Panc1 (cell line): ENCODE measurements around the gene PKD1. TPM values are rescaled to one million over a fixed set of nuclear protein-coding genes. Genes with fewer than 3 reads are reported as not detected.

ENCODE experiments used
- ATAC-seq: fragments of 200-7000 bp; cut with Tn5 transposase; 2 replicates; pipeline ENCODE4 v1.9.1; 2020; ENCODE audit warnings: mild to moderate bottlenecking, moderate library complexity
- BruUV-seq: library from RNA; stranded (reverse); fragments of 400-500 nt; replicated peaks from 2 replicates; lab custom pipeline; 2021; lab: Mats Ljungman, UMichigan
- CTCF ChIA-PET: fragments of 300-600 bp; sonication (Branson Sonifier 250); formaldehyde crosslinking; loops from one replicate; lab custom pipeline; 2022; ENCODE audit warnings: antibody characterized with exemption; lab: Charles Lee
- POLR2A ChIA-PET: fragments of 300-600 bp; sonication (Branson Sonifier 250); formaldehyde crosslinking; loops from one replicate; lab custom pipeline; 2022; ENCODE audit warnings: antibody characterized with exemption; lab: Charles Lee
- DNase-seq: peaks from one replicate; pipeline ENCODE4 v3.0.0-alpha.2; 2010; ENCODE audit warnings: low read depth, low spot score
- H3K27ac ChIP-seq: 2 replicates; pipeline ENCODE4 v1.5.1; 2011; ENCODE audit warnings: mild to moderate bottlenecking, low read length, inconsistent platforms
- H3K27me3 ChIP-seq: fragments of 200-500 bp; sonication (Bioruptor generic); 2 replicates; pipeline ENCODE4 v1.6.0; 2014; ENCODE audit warnings: low read length, inconsistent platforms; ENCODE audit not compliant: control insufficient read depth, insufficient read depth
- H3K36me3 ChIP-seq: fragments of 200-500 bp; sonication (Bioruptor generic); 2 replicates; pipeline ENCODE4 v1.5.1; 2014; ENCODE audit warnings: inconsistent platforms, mild to moderate bottlenecking, low read length, moderate library complexity; ENCODE audit not compliant: control insufficient read depth, insufficient read depth
- H3K4me1 ChIP-seq: 2 replicates; pipeline ENCODE4 v1.5.1; 2011; ENCODE audit warnings: inconsistent platforms, mild to moderate bottlenecking, low read length, moderate library complexity; ENCODE audit not compliant: control insufficient read depth, insufficient read depth
- H3K4me3 ChIP-seq, 2 experiments: 2 replicates each; pipeline ENCODE4 v1.5.1; 2011 to 2012; ENCODE audit warnings: low read depth in 2 of 2, low read length in 2 of 2, mild to moderate bottlenecking in 2 of 2, inconsistent platforms in 1 of 2, moderate library complexity in 1 of 2
- H3K9me3 ChIP-seq: fragments of 200-500 bp; sonication (Bioruptor generic); 2 replicates; pipeline ENCODE4 v1.5.1; 2014; ENCODE audit warnings: low read depth, mild to moderate bottlenecking, inconsistent platforms, low read length, moderate library complexity; ENCODE audit not compliant: control insufficient read depth, insufficient read depth
- POLR2AphosphoS5 ChIP-seq: IDR thresholded peaks from 2 replicates; pipeline ENCODE4 v1.6.1; 2012; ENCODE audit warnings: mild to moderate bottlenecking, low read depth, low read length, moderate library complexity
- SIN3A ChIP-seq: IDR thresholded peaks from 2 replicates; pipeline ENCODE4 v1.6.1; 2012; ENCODE audit warnings: low read depth, mild to moderate bottlenecking, low read length, moderate library complexity, borderline replicate concordance; ENCODE audit not compliant: insufficient read depth
- TCF7L2 ChIP-seq: IDR thresholded peaks from 2 replicates; pipeline ENCODE4 v1.6.1; 2011; ENCODE audit warnings: mild to moderate bottlenecking, low read depth, low read length, inconsistent platforms
- in situ Hi-C: cut with HindIII; loops from 2 replicates; pipeline ENCODE4 v1.10.0; 2016; ENCODE audit warnings: low sequenced_read_pairs, low pct_unique_long_range_greater_than_20kb
- intact Hi-C: fragments of 100-400 bp; cut with micrococcal nuclease; formaldehyde crosslinking; loops from one replicate; pipeline ENCODE4 v1.10.0; 2022; ENCODE audit not compliant: unreplicated experiment
- total RNA-seq: library from RNA; stranded (reverse); gene quantifications from one replicate; pipeline ENCODE4 v1.2.1, GENCODE V29; 2021; ENCODE audit not compliant: unreplicated experiment
- TF ChIP-seq, protein P1 (sequence below): fragments of 450-650 bp; IDR thresholded peaks from 2 replicates; pipeline ENCODE4 v1.5.1; 2017; ENCODE audit warnings: mild to moderate bottlenecking
- TF ChIP-seq, protein P2 (sequence below), 2 experiments: IDR thresholded peaks; 2 replicates each; pipeline ENCODE4 v1.6.1; 2011 to 2012; ENCODE audit warnings: low read depth in 2 of 2, control low read depth in 1 of 2, low read length in 1 of 2, mild to moderate bottlenecking in 1 of 2, moderate library complexity in 1 of 2; ENCODE audit not compliant: insufficient read depth in 1 of 2

Gene PKD1
- total RNA-seq, 1 experiment from 2014 or later: 279 TPM

DNA sequence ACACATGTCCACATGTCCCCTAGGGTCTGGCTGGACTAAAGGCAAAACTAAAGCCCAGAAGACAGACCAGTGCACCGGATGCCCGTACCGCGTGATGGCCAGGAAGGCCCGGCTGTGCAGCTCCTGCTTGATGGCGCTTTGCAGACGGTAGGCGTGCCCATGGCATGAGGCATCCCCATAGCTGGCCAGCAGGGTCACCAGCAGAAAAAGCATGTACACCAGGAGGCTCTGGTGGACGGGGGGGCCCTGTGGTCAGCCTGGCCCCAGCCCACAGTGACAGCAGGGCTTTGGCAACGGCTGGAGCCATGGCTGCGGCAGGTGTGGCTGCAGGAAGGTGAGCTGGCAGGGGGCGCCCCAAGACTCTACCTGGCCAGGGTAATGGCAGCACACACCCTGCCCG lies 42.8 kb downstream of the PKD1 start:
- no peak for DNase-seq
- intact Hi-C loops (no loop called here), in situ Hi-C loops (no loop called here)
- H3K27me3 ChIP-seq: no peaks in the 10 kb centered on the region
- H3K27ac ChIP-seq: no peak overlapping the region
- 0 out of 2 replicates have a peak, but pooled peaks cover 9% of the 10 kb centered on the region for H3K4me1 ChIP-seq
- H3K9me3 ChIP-seq: no peaks in the 10 kb centered on the region
- TF ChIP-seq, protein P1, sequence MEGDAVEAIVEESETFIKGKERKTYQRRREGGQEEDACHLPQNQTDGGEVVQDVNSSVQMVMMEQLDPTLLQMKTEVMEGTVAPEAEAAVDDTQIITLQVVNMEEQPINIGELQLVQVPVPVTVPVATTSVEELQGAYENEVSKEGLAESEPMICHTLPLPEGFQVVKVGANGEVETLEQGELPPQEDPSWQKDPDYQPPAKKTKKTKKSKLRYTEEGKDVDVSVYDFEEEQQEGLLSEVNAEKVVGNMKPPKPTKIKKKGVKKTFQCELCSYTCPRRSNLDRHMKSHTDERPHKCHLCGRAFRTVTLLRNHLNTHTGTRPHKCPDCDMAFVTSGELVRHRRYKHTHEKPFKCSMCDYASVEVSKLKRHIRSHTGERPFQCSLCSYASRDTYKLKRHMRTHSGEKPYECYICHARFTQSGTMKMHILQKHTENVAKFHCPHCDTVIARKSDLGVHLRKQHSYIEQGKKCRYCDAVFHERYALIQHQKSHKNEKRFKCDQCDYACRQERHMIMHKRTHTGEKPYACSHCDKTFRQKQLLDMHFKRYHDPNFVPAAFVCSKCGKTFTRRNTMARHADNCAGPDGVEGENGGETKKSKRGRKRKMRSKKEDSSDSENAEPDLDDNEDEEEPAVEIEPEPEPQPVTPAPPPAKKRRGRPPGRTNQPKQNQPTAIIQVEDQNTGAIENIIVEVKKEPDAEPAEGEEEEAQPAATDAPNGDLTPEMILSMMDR: no peak
- TF ChIP-seq, protein P2, sequence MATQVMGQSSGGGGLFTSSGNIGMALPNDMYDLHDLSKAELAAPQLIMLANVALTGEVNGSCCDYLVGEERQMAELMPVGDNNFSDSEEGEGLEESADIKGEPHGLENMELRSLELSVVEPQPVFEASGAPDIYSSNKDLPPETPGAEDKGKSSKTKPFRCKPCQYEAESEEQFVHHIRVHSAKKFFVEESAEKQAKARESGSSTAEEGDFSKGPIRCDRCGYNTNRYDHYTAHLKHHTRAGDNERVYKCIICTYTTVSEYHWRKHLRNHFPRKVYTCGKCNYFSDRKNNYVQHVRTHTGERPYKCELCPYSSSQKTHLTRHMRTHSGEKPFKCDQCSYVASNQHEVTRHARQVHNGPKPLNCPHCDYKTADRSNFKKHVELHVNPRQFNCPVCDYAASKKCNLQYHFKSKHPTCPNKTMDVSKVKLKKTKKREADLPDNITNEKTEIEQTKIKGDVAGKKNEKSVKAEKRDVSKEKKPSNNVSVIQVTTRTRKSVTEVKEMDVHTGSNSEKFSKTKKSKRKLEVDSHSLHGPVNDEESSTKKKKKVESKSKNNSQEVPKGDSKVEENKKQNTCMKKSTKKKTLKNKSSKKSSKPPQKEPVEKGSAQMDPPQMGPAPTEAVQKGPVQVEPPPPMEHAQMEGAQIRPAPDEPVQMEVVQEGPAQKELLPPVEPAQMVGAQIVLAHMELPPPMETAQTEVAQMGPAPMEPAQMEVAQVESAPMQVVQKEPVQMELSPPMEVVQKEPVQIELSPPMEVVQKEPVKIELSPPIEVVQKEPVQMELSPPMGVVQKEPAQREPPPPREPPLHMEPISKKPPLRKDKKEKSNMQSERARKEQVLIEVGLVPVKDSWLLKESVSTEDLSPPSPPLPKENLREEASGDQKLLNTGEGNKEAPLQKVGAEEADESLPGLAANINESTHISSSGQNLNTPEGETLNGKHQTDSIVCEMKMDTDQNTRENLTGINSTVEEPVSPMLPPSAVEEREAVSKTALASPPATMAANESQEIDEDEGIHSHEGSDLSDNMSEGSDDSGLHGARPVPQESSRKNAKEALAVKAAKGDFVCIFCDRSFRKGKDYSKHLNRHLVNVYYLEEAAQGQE (IDR thresholded peaks at IDR 0.05; ENCODE audit: insufficient read depth in 1 of 2, low read depth in 2 of 2, low read length in 1 of 2): no peak
- no peak for TF ChIP-seq POLR2AphosphoS5
- no peak for TF ChIP-seq SIN3A
- TF ChIP-seq TCF7L2: no peak
- CTCF ChIA-PET: no interaction called here
- no peak for ATAC-seq
- BruUV-seq: no TSS peak
- POLR2A ChIA-PET: no interaction called here
- no peak overlapping the region for H3K4me3 ChIP-seq
- H3K36me3 ChIP-seq: peaks cover 4% of the 10 kb centered on the region; the same call in 1 of the 2 replicates

DNA sequence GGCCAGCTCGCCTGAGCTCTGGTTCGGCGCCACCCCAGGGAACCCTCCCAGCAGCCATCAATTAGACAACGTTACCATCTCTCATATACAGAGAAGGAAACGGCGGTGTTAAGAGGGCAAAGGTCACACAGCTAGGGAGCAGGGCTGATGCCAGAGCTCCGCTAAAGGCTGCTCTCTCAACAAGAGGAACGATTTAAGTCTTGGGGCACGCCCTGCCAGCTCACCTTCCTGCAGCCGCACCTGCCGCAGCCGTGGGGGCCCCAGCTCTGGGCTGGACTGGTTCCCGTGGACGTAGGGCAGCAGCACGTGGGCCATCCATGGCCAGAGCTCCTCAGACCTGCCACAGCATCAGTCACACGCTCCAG lies 43.5 kb downstream of the PKD1 start:
- H3K27me3 ChIP-seq: no peaks in the 10 kb centered on the region
- TF ChIP-seq TCF7L2 (no peak), SIN3A (no peak), POLR2AphosphoS5 (no peak)
- TF ChIP-seq, protein P1: no peak
- TF ChIP-seq, protein P2 (IDR thresholded peaks at IDR 0.05; ENCODE audit: insufficient read depth in 1 of 2, low read depth in 2 of 2, low read length in 1 of 2): no peak
- 0 out of 2 replicates have a peak, but pooled peaks cover 9% of the 10 kb centered on the region for H3K4me1 ChIP-seq
- no peak overlapping the region for H3K4me3 ChIP-seq
- no TSS peak for BruUV-seq
- ChIA-PET CTCF (no interaction called here), POLR2A (no interaction called here)
- DNase-seq (no peak), ATAC-seq (no peak)
- no peaks in the 10 kb centered on the region for H3K9me3 ChIP-seq
- intact Hi-C loops: no loop called here
- no peak overlapping the region for H3K27ac ChIP-seq
- in situ Hi-C loops: no loop called here
- H3K36me3 ChIP-seq: peaks cover 4% of the 10 kb centered on the region; the same call in 1 of the 2 replicates
